Measurements from ENCODE around the gene CYP2E1. TPM values are rescaled to one million over a fixed set of nuclear protein-coding genes. Genes with fewer than 3 reads are reported as not detected.

CYP2E1 gene
- total and polyA plus RNA-seq, 2 of the 13 experiments (the other 11 are each of a cell fraction or from before 2014, with no cell fraction given) = 0.27 to 0.63 TPM

DNA sequence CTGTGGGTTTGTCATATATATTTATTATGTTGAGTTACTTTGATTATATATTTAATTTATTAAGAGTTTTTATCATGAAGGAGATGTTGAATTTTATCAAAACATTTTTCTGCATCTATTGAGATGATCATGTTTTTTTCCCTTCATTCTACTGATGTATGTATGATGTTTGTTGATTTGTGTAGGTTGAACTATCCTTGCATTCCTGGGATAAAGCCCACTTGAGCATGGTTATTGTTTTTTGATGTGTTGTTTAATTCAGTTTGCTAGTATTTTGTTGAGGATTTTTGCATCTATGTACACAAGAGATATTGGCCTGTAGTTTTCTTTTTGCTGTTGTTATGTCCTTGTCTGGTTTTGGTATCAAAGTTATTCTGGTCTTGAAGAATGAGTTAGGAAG, 42.3 kb upstream of the CYP2E1 start:
- CTCF ChIA-PET (ENCODE audit: low intra/inter-chr PET ratio, low total read pairs) = no interaction called here

DNA sequence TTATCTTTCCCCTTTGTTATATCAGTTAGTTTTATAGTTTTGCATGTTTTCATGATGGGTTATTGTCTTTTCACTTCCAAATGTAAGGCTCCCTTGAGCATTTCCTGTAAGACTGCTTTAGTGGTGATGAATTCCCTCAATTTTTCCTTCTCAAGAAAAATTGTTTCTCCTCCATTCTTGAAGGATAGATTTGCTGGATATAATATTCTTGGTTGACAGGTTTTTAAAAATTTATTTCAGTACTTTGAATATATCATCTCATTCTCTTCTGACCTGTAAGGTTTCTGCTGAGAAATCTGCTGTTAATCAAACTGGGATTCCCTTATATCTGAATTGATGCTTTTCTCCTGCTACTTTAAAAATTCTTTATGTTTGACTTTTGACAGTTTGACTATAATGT, 40.1 kb upstream of the CYP2E1 start:
- FAIRE-seq (no peak), DNase-seq (ENCODE audit: low spot score) (no peak), ATAC-seq (no peak)
- in situ Hi-C loops (cut with HindIII; ENCODE audit: extremely low pct_ligation_motif_present, low pct_unique_long_range_greater_than_20kb) (no loop called here), intact Hi-C loops (cut with micrococcal nuclease; ENCODE audit: unreplicated experiment) (no loop called here)
- Histone ChIP-seq H3K79me2 (ENCODE audit: insufficient read depth, low read length) (no peaks in the 10 kb centered on the region), H3K9ac (ENCODE audit: insufficient read depth, low read depth, low read length) (no peak overlapping the region), H3K27ac (ENCODE audit: extremely low read length, insufficient read depth, low read length) (no peak overlapping the region), H3K4me1 (ENCODE audit: insufficient read depth, low read length) (no peaks in the 10 kb centered on the region), H3K4me2 (ENCODE audit: low read depth, low read length) (no peak overlapping the region), H3K9me3 (ENCODE audit: low read length) (peaks cover 44% of the 10 kb centered on the region), H3K27me3 (ENCODE audit: control insufficient read depth in 1 of 2, insufficient read depth in 2 of 2, low read length in 2 of 2) (peaks cover 0 to 6% of the 10 kb centered on the region in 2 experiments; a peak in 1 of 5 replicates), H3K36me3 (replicated peaks in 1 of 2; ENCODE audit: control insufficient read depth in 1 of 2, insufficient read depth in 2 of 2, low read length in 2 of 2) (no peaks in the 10 kb centered on the region), H2AFZ (ENCODE audit: low read length) (no peak overlapping the region), H4K20me1 (ENCODE audit: insufficient read depth, low read length) (no peaks in the 10 kb centered on the region), H3K4me3 (replicated peaks in 1 of 3; ENCODE audit: insufficient read depth in 1 of 3, low read depth in 2 of 3, low read length in 3 of 3) (no peak overlapping the region)
- CTCF ChIA-PET (ENCODE audit: low intra/inter-chr PET ratio, low total read pairs) = no interaction called here
- BruUV-seq (replicated peaks) = no TSS peak
- POLR2A ChIA-PET = no interaction called here
- TF ChIP-seq, protein P1, sequence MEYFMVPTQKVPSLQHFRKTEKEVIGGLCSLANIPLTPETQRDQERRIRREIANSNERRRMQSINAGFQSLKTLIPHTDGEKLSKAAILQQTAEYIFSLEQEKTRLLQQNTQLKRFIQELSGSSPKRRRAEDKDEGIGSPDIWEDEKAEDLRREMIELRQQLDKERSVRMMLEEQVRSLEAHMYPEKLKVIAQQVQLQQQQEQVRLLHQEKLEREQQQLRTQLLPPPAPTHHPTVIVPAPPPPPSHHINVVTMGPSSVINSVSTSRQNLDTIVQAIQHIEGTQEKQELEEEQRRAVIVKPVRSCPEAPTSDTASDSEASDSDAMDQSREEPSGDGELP (IDR thresholded peaks at IDR 0.05; ENCODE audit: borderline replicate concordance, low read depth) = no peak
- TF ChIP-seq, protein P2, sequence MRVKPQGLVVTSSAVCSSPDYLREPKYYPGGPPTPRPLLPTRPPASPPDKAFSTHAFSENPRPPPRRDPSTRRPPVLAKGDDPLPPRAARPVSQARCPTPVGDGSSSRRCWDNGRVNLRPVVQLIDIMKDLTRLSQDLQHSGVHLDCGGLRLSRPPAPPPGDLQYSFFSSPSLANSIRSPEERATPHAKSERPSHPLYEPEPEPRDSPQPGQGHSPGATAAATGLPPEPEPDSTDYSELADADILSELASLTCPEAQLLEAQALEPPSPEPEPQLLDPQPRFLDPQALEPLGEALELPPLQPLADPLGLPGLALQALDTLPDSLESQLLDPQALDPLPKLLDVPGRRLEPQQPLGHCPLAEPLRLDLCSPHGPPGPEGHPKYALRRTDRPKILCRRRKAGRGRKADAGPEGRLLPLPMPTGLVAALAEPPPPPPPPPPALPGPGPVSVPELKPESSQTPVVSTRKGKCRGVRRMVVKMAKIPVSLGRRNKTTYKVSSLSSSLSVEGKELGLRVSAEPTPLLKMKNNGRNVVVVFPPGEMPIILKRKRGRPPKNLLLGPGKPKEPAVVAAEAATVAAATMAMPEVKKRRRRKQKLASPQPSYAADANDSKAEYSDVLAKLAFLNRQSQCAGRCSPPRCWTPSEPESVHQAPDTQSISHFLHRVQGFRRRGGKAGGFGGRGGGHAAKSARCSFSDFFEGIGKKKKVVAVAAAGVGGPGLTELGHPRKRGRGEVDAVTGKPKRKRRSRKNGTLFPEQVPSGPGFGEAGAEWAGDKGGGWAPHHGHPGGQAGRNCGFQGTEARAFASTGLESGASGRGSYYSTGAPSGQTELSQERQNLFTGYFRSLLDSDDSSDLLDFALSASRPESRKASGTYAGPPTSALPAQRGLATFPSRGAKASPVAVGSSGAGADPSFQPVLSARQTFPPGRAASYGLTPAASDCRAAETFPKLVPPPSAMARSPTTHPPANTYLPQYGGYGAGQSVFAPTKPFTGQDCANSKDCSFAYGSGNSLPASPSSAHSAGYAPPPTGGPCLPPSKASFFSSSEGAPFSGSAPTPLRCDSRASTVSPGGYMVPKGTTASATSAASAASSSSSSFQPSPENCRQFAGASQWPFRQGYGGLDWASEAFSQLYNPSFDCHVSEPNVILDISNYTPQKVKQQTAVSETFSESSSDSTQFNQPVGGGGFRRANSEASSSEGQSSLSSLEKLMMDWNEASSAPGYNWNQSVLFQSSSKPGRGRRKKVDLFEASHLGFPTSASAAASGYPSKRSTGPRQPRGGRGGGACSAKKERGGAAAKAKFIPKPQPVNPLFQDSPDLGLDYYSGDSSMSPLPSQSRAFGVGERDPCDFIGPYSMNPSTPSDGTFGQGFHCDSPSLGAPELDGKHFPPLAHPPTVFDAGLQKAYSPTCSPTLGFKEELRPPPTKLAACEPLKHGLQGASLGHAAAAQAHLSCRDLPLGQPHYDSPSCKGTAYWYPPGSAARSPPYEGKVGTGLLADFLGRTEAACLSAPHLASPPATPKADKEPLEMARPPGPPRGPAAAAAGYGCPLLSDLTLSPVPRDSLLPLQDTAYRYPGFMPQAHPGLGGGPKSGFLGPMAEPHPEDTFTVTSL (CRISPR knock-in tag; IDR thresholded peaks at IDR 0.05; ENCODE audit: borderline replicate concordance) = no peak

More for the DNA sequence above, 42.3 kb upstream of the CYP2E1 start:
- DNase-seq (ENCODE audit: low spot score) (no peak), ATAC-seq (no peak), FAIRE-seq (no peak)
- in situ Hi-C loops (cut with HindIII; ENCODE audit: extremely low pct_ligation_motif_present, low pct_unique_long_range_greater_than_20kb) = no loop called here
- TF ChIP-seq ZFP36L2 (CRISPR knock-in tag; IDR thresholded peaks at IDR 0.05) (no peak), CBX2 (IDR thresholded peaks at IDR 0.05; ENCODE audit: low read depth, low read length) (no peak), CBX2 (CRISPR knock-in tag; IDR thresholded peaks at IDR 0.05; ENCODE audit: low read depth) (no peak), ZNF558 (CRISPR knock-in tag; IDR thresholded peaks at IDR 0.05; ENCODE audit: borderline replicate concordance) (no peak), MEF2D (CRISPR knock-in tag; IDR thresholded peaks at IDR 0.05) (no peak), REL (CRISPR knock-in tag; conservative IDR thresholded peaks at IDR 0.05) (no peak), ZNF709 (CRISPR knock-in tag; IDR thresholded peaks at IDR 0.05) (no peak), CC2D1A (CRISPR knock-in tag; IDR thresholded peaks at IDR 0.05) (no peak), ZNF839 (CRISPR knock-in tag; IDR thresholded peaks at IDR 0.05; ENCODE audit: borderline replicate concordance) (no peak), ZNF207 (IDR thresholded peaks at IDR 0.05; ENCODE audit: borderline replicate concordance) (no peak), BORCS8-MEF2B (CRISPR knock-in tag; IDR thresholded peaks at IDR 0.05) (no peak), GATAD2A (CRISPR knock-in tag; IDR thresholded peaks at IDR 0.05) (no peak), ZNF329 (CRISPR knock-in tag; IDR thresholded peaks at IDR 0.05; ENCODE audit: low read depth) (no peak), MIER3 (CRISPR knock-in tag; IDR thresholded peaks at IDR 0.05; ENCODE audit: borderline replicate concordance) (no peak)
- TF ChIP-seq, protein P3, sequence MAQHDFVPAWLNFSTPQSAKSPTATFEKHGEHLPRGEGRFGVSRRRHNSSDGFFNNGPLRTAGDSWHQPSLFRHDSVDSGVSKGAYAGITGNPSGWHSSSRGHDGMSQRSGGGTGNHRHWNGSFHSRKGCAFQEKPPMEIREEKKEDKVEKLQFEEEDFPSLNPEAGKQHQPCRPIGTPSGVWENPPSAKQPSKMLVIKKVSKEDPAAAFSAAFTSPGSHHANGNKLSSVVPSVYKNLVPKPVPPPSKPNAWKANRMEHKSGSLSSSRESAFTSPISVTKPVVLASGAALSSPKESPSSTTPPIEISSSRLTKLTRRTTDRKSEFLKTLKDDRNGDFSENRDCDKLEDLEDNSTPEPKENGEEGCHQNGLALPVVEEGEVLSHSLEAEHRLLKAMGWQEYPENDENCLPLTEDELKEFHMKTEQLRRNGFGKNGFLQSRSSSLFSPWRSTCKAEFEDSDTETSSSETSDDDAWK (CRISPR knock-in tag; IDR thresholded peaks at IDR 0.05) = no peak
- TF ChIP-seq, protein P4, sequence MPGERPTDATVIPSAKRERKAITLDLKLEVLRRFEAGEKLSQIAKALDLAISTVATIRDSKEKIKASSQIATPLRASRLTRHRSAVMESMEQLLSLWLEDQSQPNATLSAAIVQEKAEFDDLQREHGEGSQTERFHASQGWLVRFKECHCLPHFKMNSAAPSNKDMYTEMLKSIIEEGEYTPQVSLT (CRISPR knock-in tag; IDR thresholded peaks at IDR 0.05; ENCODE audit: borderline replicate concordance, low read depth) = no peak
- no peak overlapping the region for H3K9ac ChIP-seq (ENCODE audit: insufficient read depth, low read depth, low read length)
- no peak overlapping the region for H3K27ac ChIP-seq (ENCODE audit: extremely low read length, insufficient read depth, low read length)
- no peak overlapping the region for H3K4me3 ChIP-seq (replicated peaks in 1 of 3; ENCODE audit: insufficient read depth in 1 of 3, low read depth in 2 of 3, low read length in 3 of 3)
- no peaks in the 10 kb centered on the region for H3K36me3 ChIP-seq (replicated peaks in 1 of 2; ENCODE audit: control insufficient read depth in 1 of 2, insufficient read depth in 2 of 2, low read length in 2 of 2)
- H3K9me3 ChIP-seq (ENCODE audit: low read length) = peaks cover 38% of the 10 kb centered on the region
- no peak overlapping the region for H2AFZ ChIP-seq (ENCODE audit: low read length)
- POLR2A ChIA-PET = no interaction called here
- no TSS peak for BruUV-seq (replicated peaks)
- intact Hi-C loops (cut with micrococcal nuclease; ENCODE audit: unreplicated experiment) = no loop called here
- no peaks in the 10 kb centered on the region for H3K4me1 ChIP-seq (ENCODE audit: insufficient read depth, low read length)
- peaks cover 7 to 19% of the 10 kb centered on the region in 2 experiments for H3K27me3 ChIP-seq (ENCODE audit: control insufficient read depth in 1 of 2, insufficient read depth in 2 of 2, low read length in 2 of 2)
- H3K4me2 ChIP-seq (ENCODE audit: low read depth, low read length) = no peak overlapping the region
- no peaks in the 10 kb centered on the region for H3K79me2 ChIP-seq (ENCODE audit: insufficient read depth, low read length)
- no peaks in the 10 kb centered on the region for H4K20me1 ChIP-seq (ENCODE audit: insufficient read depth, low read length)
